ENCODE results near the gene TXNRD3. TPM values are rescaled to one million over a fixed set of nuclear protein-coding genes. Genes with fewer than 3 reads are reported as not detected.

Gene TXNRD3
- total RNA-seq, 1 donor from 2014 or later: 4.1 TPM

GRCh38 chr3:126580746-126581145 lies 74.2 kb downstream of the TXNRD3 start:
- Histone ChIP-seq H3K27ac (replicated peaks) (no peak overlapping the region), H3K4me3 (no peak overlapping the region), H3K9me3 (replicated peaks) (peaks cover 9% of the 10 kb centered on the region), H3K27me3 (ENCODE audit: low read depth) (no peaks in the 10 kb centered on the region), H3K36me3 (no peaks in the 10 kb centered on the region), H3K4me1 (no peaks in the 10 kb centered on the region)
- DNase-seq: no peak
- no peak for TF ChIP-seq CTCF (IDR thresholded peaks at IDR 0.05; ENCODE audit: borderline replicate concordance)
- intact Hi-C loops (cut with micrococcal nuclease): no loop called here

- H3K4me1 ChIP-seq: peaks cover 4% of the 10 kb centered on the region
- intact Hi-C loops (cut with micrococcal nuclease): no loop called here
- H3K36me3 ChIP-seq: no peaks in the 10 kb centered on the region
- H3K4me3 ChIP-seq: no peak overlapping the region
- no peaks in the 10 kb centered on the region for H3K27me3 ChIP-seq (ENCODE audit: low read depth)
- H3K27ac ChIP-seq (replicated peaks): no peak overlapping the region
- no peak for DNase-seq
- H3K9me3 ChIP-seq (replicated peaks): peaks cover 9% of the 10 kb centered on the region
- no peak for TF ChIP-seq CTCF (IDR thresholded peaks at IDR 0.05; ENCODE audit: borderline replicate concordance)
Measured at GRCh38 chr3:126578702-126579101, 76.2 kb downstream of the TXNRD3 start.

GRCh38 chr3:126577261-126577660 lies 77.7 kb downstream of the TXNRD3 start:
- DNase-seq: no peak
- Histone ChIP-seq H3K9me3 (replicated peaks) (peaks cover 9% of the 10 kb centered on the region), H3K4me3 (no peak overlapping the region), H3K4me1 (peaks cover 11% of the 10 kb centered on the region), H3K27me3 (ENCODE audit: low read depth) (no peaks in the 10 kb centered on the region), H3K36me3 (no peaks in the 10 kb centered on the region), H3K27ac (replicated peaks) (no peak overlapping the region)
- intact Hi-C loops (cut with micrococcal nuclease): no loop called here
- TF ChIP-seq CTCF (IDR thresholded peaks at IDR 0.05; ENCODE audit: borderline replicate concordance): no peak

- intact Hi-C loops (cut with micrococcal nuclease): no loop called here
- DNase-seq: no peak
- TF ChIP-seq CTCF (IDR thresholded peaks at IDR 0.05; ENCODE audit: borderline replicate concordance): no peak
- H3K36me3 ChIP-seq: no peaks in the 10 kb centered on the region
- peak overlapping the region; percentile 25 for H3K4me3 ChIP-seq
- H3K4me1 ChIP-seq: peaks cover 11% of the 10 kb centered on the region
- no peaks in the 10 kb centered on the region for H3K9me3 ChIP-seq (replicated peaks)
- peak overlapping the region; percentile 38 for H3K27ac ChIP-seq (replicated peaks)
- H3K27me3 ChIP-seq (ENCODE audit: low read depth): no peaks in the 10 kb centered on the region
Measured at GRCh38 chr3:126573492-126574117, 81.3 kb downstream of the TXNRD3 start.

GRCh38 chr3:126571078-126571477 lies 83.8 kb downstream of the TXNRD3 start:
- Histone ChIP-seq H3K4me1 (peaks cover 11% of the 10 kb centered on the region), H3K36me3 (no peaks in the 10 kb centered on the region), H3K27ac (replicated peaks) (no peak overlapping the region), H3K27me3 (ENCODE audit: low read depth) (no peaks in the 10 kb centered on the region), H3K4me3 (no peak overlapping the region), H3K9me3 (replicated peaks) (no peaks in the 10 kb centered on the region)
- TF ChIP-seq CTCF (IDR thresholded peaks at IDR 0.05; ENCODE audit: borderline replicate concordance): no peak
- no peak for DNase-seq
- intact Hi-C loops (cut with micrococcal nuclease): no loop called here

Measured in left ventricle myocardium inferior (tissue), 1 donor.